Activated effector memory CD4-positive, alpha-beta T cell treated with anti-CD3 and anti-CD28 coated beads, Interleukin-2, amount 50 U/mL, for 16 hours (primary cell): Measurements from ENCODE around the gene DRD2.

Experiments used
- DNase-seq: peaks from one replicate; pipeline ENCODE4 v3.0.0-alpha.2; 2020

DRD2 gene

GRCh38 chr11:113440816-113441215 lies 34.4 kb downstream of the DRD2 start:
- DNase-seq, result no peak

DNA sequence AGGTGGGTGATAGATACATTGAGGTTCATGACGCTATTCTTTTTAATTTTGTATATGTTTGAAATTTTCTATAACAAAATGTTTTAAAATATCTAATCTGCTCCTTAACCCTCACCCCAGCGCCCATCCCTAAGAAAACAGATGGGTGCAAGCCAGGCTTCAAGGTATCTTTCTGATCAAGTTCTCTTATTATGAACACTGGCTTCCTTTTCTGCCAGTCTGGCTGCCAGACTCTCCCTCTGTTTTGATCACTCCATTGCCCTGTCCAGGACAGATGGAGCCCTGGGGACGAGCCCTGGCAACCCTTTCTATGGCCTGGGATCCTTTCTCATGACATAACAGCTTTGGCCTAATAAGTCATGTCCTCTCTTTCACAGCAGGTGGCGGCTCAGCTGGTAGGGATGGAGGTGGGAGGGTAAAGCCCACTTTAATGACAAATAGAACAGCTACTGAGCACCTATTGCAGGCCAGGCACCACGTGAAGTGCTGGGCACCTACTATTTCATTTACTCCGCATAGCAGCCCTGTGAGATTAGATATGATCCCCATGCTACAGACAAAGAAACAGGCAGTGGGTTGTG lies 38.4 kb downstream of the DRD2 start:
- DNase-seq, result no peak

GRCh38 chr11:113435190-113435968 lies 39.8 kb downstream of the DRD2 start:
- DNase-seq, result no peak

DNA sequence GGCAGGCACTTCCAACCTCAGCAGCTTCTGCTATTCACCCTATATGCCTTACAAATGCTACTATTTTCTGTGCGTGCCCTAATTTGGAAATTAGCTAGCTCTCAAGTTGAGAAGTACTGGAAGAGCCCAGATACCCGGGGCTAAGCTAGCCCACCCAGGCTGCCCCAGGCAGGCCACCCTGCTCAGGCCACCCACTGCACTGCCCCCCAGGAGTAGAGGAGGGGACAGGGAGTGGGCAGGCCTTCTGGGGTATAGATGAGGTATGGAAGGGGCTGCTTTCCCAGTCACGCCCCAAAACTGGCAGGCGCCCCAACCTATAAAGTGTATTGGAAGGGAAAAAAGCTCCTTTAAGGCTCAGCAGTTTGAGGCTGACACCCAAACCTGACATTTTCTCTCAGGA lies 43.5 kb downstream of the DRD2 start:
- DNase-seq, result no peak

GRCh38 chr11:113426686-113427085 lies 48.5 kb downstream of the DRD2 start:
- no peak for DNase-seq

DNA sequence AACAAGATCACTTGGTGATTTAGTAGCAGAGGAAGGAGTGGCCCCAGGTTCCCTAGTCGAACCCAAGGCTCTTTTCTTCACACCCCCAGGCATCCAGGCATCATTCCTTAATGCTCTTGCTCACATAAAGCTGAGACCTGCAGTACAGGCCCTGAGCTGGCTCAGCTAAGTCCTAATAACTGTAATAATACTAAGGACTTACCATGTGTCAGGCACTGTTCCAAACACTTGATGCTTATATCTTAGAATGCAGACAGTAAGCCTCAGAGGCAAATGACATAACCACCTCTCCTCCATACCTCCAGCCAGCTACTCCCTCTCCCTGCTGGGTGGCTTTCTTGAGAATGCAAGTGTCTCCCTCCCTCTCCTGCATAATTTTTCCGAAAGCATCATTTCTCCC lies 54.4 kb downstream of the DRD2 start:
- DNase-seq, result no peak

GRCh38 chr11:113419454-113420003 lies 55.7 kb downstream of the DRD2 start:
- no peak for DNase-seq

DNA sequence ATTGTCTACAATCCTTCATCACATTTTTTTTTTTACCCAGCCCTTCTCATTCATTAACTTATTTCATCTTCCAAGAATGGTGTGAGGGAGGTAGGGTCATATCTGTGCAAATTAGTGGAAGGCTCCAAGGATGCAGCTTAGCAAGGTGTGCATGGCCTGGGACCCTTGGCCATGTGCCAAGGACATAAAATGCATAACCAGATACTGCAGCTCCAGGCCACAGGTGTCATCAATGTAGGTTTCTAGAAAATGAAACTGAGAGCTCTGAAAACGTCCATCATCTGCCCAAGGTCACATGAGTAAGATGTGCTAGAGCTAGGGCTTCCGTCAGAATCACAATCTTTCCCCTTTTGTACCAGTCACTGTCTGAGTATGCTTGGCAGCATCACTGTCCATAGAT lies 57.8 kb downstream of the DRD2 start:
- DNase-seq, result no peak

GRCh38 chr11:113415343-113415742 lies 59.9 kb downstream of the DRD2 start:
- DNase-seq, result no peak

DNA sequence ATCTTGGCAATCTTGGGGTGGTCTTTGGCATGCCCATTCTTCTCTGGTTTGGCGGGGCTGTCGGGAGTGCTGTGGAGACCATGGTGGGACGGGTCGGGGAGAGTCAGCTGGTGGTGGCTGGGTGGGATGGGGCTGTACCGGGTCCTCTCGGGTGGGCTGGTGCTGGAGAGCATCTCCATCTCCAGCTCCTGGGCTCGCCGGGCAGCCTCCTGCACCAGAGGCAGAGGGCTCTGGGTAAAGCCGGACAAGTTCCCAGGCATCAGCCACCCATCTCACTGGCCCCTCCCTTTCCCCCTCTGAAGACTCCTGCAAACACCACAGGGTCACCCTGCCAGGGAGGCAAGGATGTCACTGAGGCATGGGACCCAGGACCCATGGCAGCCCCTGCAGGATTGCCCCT lies 62.5 kb downstream of the DRD2 start:
- no peak for DNase-seq

DNA sequence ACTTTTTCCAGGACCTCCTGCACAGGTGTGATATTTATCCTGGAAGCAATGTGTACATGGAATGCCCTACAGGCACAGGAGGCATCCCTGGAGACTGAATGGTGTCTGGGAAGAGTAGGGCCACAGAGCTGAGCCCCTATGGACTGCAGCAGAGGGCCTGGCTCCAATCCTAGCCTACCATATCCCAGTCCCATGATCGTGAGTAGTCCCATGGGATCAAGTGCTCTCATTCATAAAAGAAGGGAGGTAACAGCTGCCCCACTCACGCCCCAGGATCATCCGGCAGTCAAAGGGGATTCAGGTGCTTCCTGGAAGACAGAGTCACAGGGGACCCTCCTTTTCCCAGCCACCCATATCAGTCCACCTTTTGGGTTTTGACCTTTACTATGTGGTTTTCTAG lies 63.7 kb downstream of the DRD2 start:
- DNase-seq, result no peak

GRCh38 chr11:113410414-113411135 lies 64.6 kb downstream of the DRD2 start:
- DNase-seq, result no peak

DNA sequence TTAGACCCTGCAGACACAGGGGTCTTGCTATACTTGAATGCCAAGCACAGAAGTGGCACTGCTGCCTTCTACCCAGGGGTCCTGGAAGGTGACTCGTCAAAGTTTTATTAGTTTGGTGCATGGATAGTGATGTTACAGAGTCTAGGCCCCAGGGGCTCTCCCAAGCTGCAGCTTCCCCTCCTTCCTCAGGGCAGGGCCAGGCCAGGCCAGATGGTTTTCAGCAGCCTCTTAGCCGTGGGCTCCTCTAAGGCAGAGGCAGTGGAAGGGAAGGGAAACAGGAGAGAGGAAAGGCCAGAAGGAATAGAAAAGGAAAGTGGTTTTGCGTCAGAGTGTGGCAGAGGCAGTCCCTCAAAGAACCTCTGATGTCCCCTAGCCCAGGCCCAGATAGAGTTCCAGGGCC lies 65.7 kb downstream of the DRD2 start:
- no peak for DNase-seq

GRCh38 chr11:113408887-113409286 lies 66.3 kb downstream of the DRD2 start:
- DNase-seq, result no peak

DNA sequence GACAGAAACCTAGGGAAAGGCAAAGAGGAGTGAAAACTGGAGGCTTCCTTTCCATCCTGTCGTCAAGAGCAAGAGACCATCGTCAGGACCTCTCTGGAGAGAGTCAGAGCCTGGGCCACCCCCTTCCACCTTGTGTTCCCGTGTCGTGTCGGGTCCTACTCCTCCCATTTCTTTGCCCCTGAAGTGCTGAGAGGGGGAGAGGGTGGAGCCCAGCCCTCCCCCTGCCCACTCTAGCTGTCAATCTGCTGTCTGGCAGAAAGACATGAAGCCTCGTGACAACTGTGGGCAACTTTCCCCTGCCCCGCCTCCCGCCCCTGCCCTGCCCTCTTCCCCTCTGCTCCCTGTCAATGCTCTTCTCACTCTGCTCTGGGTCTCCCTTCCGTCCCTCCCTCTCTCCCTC lies 67.0 kb downstream of the DRD2 start:
- no peak for DNase-seq

DNA sequence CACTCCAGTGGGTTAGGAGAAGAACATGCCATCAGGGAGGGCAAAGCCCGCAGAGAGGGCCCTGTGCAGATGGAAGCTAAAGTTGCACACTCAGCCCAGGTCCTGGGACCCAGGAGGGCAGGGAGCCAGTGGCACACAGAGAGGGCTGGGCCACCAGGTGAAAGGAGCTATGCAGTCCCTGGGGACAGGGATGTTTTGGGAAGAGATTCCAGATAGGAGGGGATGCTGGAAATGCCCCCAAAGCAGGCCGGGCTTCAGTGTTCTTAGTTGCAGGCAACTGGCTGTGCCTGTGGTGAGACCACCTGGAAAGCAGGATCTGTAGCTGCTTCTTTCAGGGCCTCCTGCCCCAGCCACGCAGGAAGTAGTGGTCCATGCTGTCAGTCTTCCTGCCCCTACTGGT lies 68.0 kb downstream of the DRD2 start:
- no peak for DNase-seq

DNA sequence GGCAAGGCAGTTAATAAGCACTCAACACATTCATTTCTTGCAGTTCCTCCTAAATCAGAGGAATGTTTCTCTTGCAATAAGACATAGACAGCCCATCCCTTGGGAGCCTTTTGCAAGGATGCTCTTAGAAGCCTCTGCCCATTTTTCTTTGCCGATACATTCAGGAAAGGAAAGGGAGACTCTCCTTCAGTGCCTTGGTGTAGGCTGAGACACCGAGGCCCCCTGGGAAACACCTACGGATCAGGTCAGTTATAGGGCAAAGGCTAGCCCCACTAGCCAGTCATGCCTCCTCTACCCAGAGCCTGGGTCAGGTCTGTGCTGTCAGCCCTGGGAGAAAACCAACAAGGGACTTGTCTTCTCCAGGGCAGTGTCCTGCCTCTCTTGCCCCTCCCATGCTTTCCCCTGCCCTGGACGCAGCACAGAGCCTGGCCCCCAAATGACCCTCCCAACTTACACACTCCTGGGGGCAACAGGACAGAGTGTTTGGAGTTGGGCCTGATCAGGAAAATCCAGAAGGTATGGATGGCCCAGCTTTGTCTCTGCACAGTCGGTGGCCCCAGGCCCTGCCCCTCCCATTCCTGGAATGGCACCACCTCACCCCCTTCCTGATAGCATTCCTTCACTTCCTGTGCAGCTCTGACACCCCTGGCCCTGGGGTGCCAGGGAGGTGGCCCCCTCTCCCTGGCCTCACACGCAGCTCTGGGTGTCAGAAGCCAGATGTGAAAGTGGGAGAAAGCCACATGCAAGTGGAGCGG lies 69.3 kb downstream of the DRD2 start:
- DNase-seq, result no peak

- DNase-seq, result no peak
These were observed 70.3 kb downstream of the DRD2 start for GRCh38 chr11:113404859-113405430.

DNA sequence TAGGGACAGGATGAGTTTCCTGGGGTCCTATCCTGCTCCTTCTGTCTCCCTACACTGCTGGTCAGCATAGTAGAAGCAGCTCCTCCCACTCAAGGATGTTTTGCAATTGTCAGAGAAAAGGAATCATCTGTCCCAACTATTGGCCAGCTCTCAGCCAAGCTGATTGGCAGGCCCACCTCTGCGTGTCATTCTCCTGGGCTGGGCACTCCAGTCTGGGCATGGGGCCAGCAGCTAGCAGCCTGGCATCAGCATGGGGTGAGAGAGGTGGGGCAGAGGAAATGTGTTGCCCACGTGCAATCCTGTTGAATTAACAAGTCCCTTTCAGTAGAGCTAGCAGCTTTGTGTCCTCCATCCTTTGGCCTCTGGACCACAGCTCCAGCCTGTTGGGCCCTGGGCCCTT lies 73.5 kb downstream of the DRD2 start:
- DNase-seq, result no peak

- DNase-seq, result no peak
These were observed 74.5 kb downstream of the DRD2 start for GRCh38 chr11:113400631-113401230.

GRCh38 chr11:113398669-113399430 lies 76.3 kb downstream of the DRD2 start:
- DNase-seq, result no peak

DNA sequence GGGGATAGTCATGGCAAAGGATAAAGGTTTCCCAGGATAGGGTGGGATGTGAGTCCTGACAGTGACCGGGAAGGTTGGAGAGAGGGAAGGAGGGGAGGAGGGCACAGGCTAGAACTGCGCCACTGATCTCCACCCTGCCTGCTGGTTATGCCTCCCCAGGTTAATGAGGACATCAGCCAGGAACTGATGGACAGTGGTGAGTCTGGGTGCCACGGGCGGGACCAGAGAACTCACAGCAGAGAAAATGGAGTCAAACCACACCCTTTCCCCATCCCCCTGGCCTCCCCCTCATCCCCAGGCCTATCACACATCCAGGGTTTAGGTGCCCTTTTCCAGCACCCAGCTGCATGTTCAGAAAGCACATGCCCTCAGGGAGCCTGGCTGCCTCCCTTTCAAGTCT lies 77.4 kb downstream of the DRD2 start:
- DNase-seq, result no peak
